K562 (cell line): ENCODE data around the gene HYCC2. TPM values are rescaled to one million over a fixed set of nuclear protein-coding genes. Genes with fewer than 3 reads are reported as not detected.

Experiments used
- CTCFL ChIP-seq: IDR thresholded peaks from 2 replicates; pipeline ENCODE4 v1.6.1; 2011; ENCODE audit warnings: borderline replicate concordance, low read depth, mild to moderate bottlenecking, moderate library complexity, low read length; ENCODE audit not compliant: insufficient read depth, poor library complexity, severe bottlenecking
- ETV6 ChIP-seq, 3 experiments: fragments of 150-350 bp in 1 of 3; sonication (generic) in 1 of 3; formaldehyde crosslinking in 1 of 3; IDR thresholded peaks; 2 replicates each; pipeline versions ENCODE4 v1.6.1 to v1.8.0; 2014 to 2022; ENCODE audit warnings: borderline replicate concordance in 2 of 3, low read depth in 2 of 3, antibody characterized with exemption in 1 of 3, low read length in 1 of 3, mild to moderate bottlenecking in 1 of 3, missing genetic modification reagents in 1 of 3
- GATAD2B ChIP-seq: fragments of 450-650 bp; IDR thresholded peaks from 2 replicates; pipeline ENCODE4 v1.6.1; 2017; ENCODE audit warnings: mild to moderate bottlenecking, borderline replicate concordance
- KAT8 ChIP-seq: fragments of 450-650 bp; IDR thresholded peaks from 2 replicates; pipeline ENCODE4 v1.6.1; 2016; ENCODE audit warnings: low read depth, mild to moderate bottlenecking
- MEF2A ChIP-seq: IDR thresholded peaks from 2 replicates; pipeline ENCODE4 v1.6.1; 2011; ENCODE audit warnings: low read depth, mild to moderate bottlenecking, low read length, moderate library complexity; ENCODE audit not compliant: control insufficient read depth
- NFE2 ChIP-seq: IDR thresholded peaks from 2 replicates; pipeline ENCODE4 v1.6.1; 2014; ENCODE audit warnings: antibody characterized with exemption, low read depth
- SETDB1 ChIP-seq: IDR thresholded peaks from one replicate; pipeline ENCODE4 v1.6.1; 2012; ENCODE audit warnings: low read length, control low read depth, inconsistent platforms
- TCF7 ChIP-seq: sonication (generic); IDR thresholded peaks from 2 replicates; pipeline ENCODE4 v1.6.1; 2016; ENCODE audit warnings: antibody characterized with exemption, borderline replicate concordance
- TSHZ1 ChIP-seq: fragments of 250-450 bp; sonication (Bioruptor Pico); IDR thresholded peaks from 2 replicates; pipeline ENCODE4 v1.4.0; 2020; ENCODE audit warnings: mild to moderate bottlenecking, moderate library complexity
- ZNF431 ChIP-seq: sonication (generic); formaldehyde crosslinking; IDR thresholded peaks from 2 replicates; pipeline ENCODE4 v1.8.0; 2022; ENCODE audit warnings: mild to moderate bottlenecking, missing genetic modification reagents
- ZNF75A ChIP-seq: fragments of 450-650 bp; formaldehyde crosslinking; IDR thresholded peaks from 2 replicates; pipeline ENCODE4 v1.4.0; 2020; ENCODE audit warnings: mild to moderate bottlenecking
- polyA plus RNA-seq, 8 experiments: library from polyadenylated mRNA; depleted of rRNA in 4 of 8; stranded (reverse) in 5 of 8; unstranded in 3 of 8; fragments of >200 nt; fragmentation: Nextera tagmentation in 2 of 8; fragmentation: Illumina TruSeq in 1 of 8; extraction: Ambion mirVana in 2 of 8; extraction: Trizol in 1 of 8; gene quantifications; 2 replicates each; pipeline versions ENCODE4 v1.2.1 to v1.2.3, GENCODE V29; 2011 to 2014; ENCODE audit warnings: inconsistent platforms in 1 of 8, missing spikeins in 1 of 8
- total RNA-seq, 7 experiments: library from RNA; depleted of rRNA in 6 of 7; stranded (reverse); fragments of >200 nt in 6 of 7; fragmentation: Illumina TruSeq in 2 of 7; extraction: Trizol in 2 of 7; gene quantifications; 2 replicates each; pipeline versions ENCODE4 v1.2.1 to v1.2.3, GENCODE V29; 2011 to 2021; ENCODE audit warnings: low replicate concordance in 1 of 7

Gene HYCC2
- total and polyA plus RNA-seq, 9 of the 15 experiments (the other 6 are each of a cell fraction or from before 2014, with no cell fraction given): 5.4 to 20.0 (median 9.8) TPM

- TF ChIP-seq TSHZ1 (CRISPR knock-in tag) (no peak), TCF7 (no peak), CTCFL (no peak), ZNF75A (CRISPR knock-in tag) (no peak), ETV6 (IDR thresholded peaks at IDR 0.05; ENCODE audit: borderline replicate concordance in 1 of 2, low read depth in 2 of 2, low read length in 1 of 2) (no peak), ETV6 (CRISPR knock-in tag; IDR thresholded peaks at IDR 0.05; ENCODE audit: borderline replicate concordance) (no peak), SETDB1 (no peak), NFE2 (no peak), GATAD2B (no peak), MEF2A (no peak), ZNF431 (no peak), KAT8 (no peak)
These were observed 3.5 kb upstream of the HYCC2 start (continued) for GRCh38 chr2:201074996-201075395.
